Activated CD8-positive, alpha-beta memory T cell treated with anti-CD3 and anti-CD28 coated beads for 36 hours (primary cell): ENCODE measurements around the gene TGFBR3. TPM values are rescaled to one million over a fixed set of nuclear protein-coding genes. Genes with fewer than 3 reads are reported as not detected.

Experiments
- CTCF ChIA-PET: fragments of 350-600 bp; sonication (Branson Sonifier 250); formaldehyde crosslinking; loops from one replicate; lab custom pipeline; 2021; ENCODE audit warnings: antibody characterized with exemption; lab: Charles Lee
- POLR2A ChIA-PET: fragments of 350-600 bp; sonication (Branson Sonifier 250); formaldehyde crosslinking; loops from one replicate; lab custom pipeline; 2021; ENCODE audit warnings: antibody characterized with exemption; lab: Charles Lee
- total RNA-seq, 2 experiments: library from RNA; stranded (reverse); gene quantifications; one replicate each; pipeline ENCODE4 v1.2.3, GENCODE V29; 2021

Gene TGFBR3
- total RNA-seq, 2 experiments from 2014 or later = 17.3 to 18.7 TPM

- CTCF ChIA-PET = no interaction called here
Measured at GRCh38 chr1:91831132-91831930, 54.6 kb downstream of the TGFBR3 start.

GRCh38 chr1:91830242-91831131 lies 55.5 kb downstream of the TGFBR3 start:
- POLR2A ChIA-PET = no interaction called here

More at GRCh38 chr1:91831132-91831930, 54.6 kb downstream of the TGFBR3 start:
- POLR2A ChIA-PET = no interaction called here

GRCh38 chr1:91829293-91830153 lies 56.4 kb downstream of the TGFBR3 start:
- CTCF ChIA-PET = no interaction called here
- POLR2A ChIA-PET = no interaction called here

More at GRCh38 chr1:91830242-91831131, 55.5 kb downstream of the TGFBR3 start:
- CTCF ChIA-PET = no interaction called here

- ChIA-PET CTCF (no interaction called here), POLR2A (no interaction called here)
Measured at GRCh38 chr1:91828583-91829281, 57.2 kb downstream of the TGFBR3 start.

GRCh38 chr1:91827459-91828321 lies 58.3 kb downstream of the TGFBR3 start:
- CTCF ChIA-PET = no interaction called here
- POLR2A ChIA-PET = no interaction called here

GRCh38 chr1:91827087-91827458 lies 58.9 kb downstream of the TGFBR3 start:
- ChIA-PET CTCF (no interaction called here), POLR2A (no interaction called here)

- POLR2A ChIA-PET = no interaction called here
- CTCF ChIA-PET = no interaction called here
Measured at GRCh38 chr1:91826649-91827048, 59.3 kb downstream of the TGFBR3 start.

- POLR2A ChIA-PET = no interaction called here
- CTCF ChIA-PET = no interaction called here
Measured at GRCh38 chr1:91826248-91826647, 59.7 kb downstream of the TGFBR3 start.

GRCh38 chr1:91821126-91821868 lies 64.7 kb downstream of the TGFBR3 start:
- CTCF ChIA-PET = no interaction called here
- POLR2A ChIA-PET = no interaction called here

GRCh38 chr1:91819038-91819788 lies 66.7 kb downstream of the TGFBR3 start:
- CTCF ChIA-PET = no interaction called here
- POLR2A ChIA-PET = interaction anchor here (0.7 kb wide), 1 partner anchor 172 kb away, joined by 5 read pairs; no protein-coding TSS in a partner anchor

GRCh38 chr1:91818713-91818975 lies 67.3 kb downstream of the TGFBR3 start:
- ChIA-PET POLR2A (no interaction called here), CTCF (no interaction called here)

- CTCF ChIA-PET = no interaction called here
- POLR2A ChIA-PET = no interaction called here
Measured at GRCh38 chr1:91817211-91817905, 68.6 kb downstream of the TGFBR3 start.

- POLR2A ChIA-PET = no interaction called here
- CTCF ChIA-PET = interaction anchor here (0.6 kb wide), 1 partner anchor 985 kb away, joined by 3 read pairs; no protein-coding TSS in a partner anchor
Measured at GRCh38 chr1:91816031-91816430, 69.9 kb downstream of the TGFBR3 start.

- POLR2A ChIA-PET = no interaction called here
- CTCF ChIA-PET = no interaction called here
Measured at GRCh38 chr1:91814448-91814847, 71.5 kb downstream of the TGFBR3 start.

- POLR2A ChIA-PET = no interaction called here
- CTCF ChIA-PET = no interaction called here
Measured at GRCh38 chr1:91813813-91814212, 72.1 kb downstream of the TGFBR3 start.

GRCh38 chr1:91811363-91812025 lies 74.5 kb downstream of the TGFBR3 start:
- POLR2A ChIA-PET = no interaction called here

More at GRCh38 chr1:91811363-91812025, 74.5 kb downstream of the TGFBR3 start:
- CTCF ChIA-PET = interaction anchor here (0.6 to 0.7 kb wide), 2 partner anchors 20 to 299 kb away, joined by 3 read pairs; no protein-coding TSS in a partner anchor
